Transverse colon (tissue), 4 donors: ENCODE data around the gene SLC49A3. TPM values are rescaled to one million over a fixed set of nuclear protein-coding genes. Genes with fewer than 3 reads are reported as not detected.

Experiments used
- DNase-seq: peaks from one replicate; pipeline ENCODE4 v3.0.0-alpha.2; 2019
- H3K27ac ChIP-seq, 4 donors: fragments of 200-600 bp; sonication (generic); 2 replicates each; pipeline ENCODE4 v1.5.1; 2016 to 2018; ENCODE audit warnings: inconsistent platforms in 4 of 4
- H3K27me3 ChIP-seq: fragments of 200-600 bp; sonication (generic); 2 replicates; pipeline ENCODE4 v1.5.1; 2017; ENCODE audit warnings: inconsistent platforms
- H3K36me3 ChIP-seq, 4 donors: fragments of 200-600 bp; sonication (generic); 2 replicates each; pipeline ENCODE4 v1.5.1; 2017 to 2019; ENCODE audit warnings: inconsistent platforms in 4 of 4
- H3K4me1 ChIP-seq, 4 donors: fragments of 200-600 bp; sonication (generic); 2 replicates each; pipeline ENCODE4 v1.5.1; 2017 to 2020; ENCODE audit warnings: inconsistent platforms in 4 of 4
- H3K4me3 ChIP-seq, 4 donors: fragments of 200-600 bp; sonication (generic); 1 replicate in 1 of 4; 2 replicates in 3 of 4; pipeline versions ENCODE4 v1.5.1 to v1.6.1; 2017 to 2019; ENCODE audit warnings: inconsistent platforms in 4 of 4
- H3K9me3 ChIP-seq, 2 donors: fragments of 200-600 bp; sonication (generic); 2 replicates each; pipeline ENCODE4 v1.5.1; 2017 to 2019; ENCODE audit warnings: inconsistent platforms in 2 of 2
- CTCF ChIP-seq, 5 experiments: fragments of 200-600 bp in 3 of 5; fragments of 450-650 bp in 2 of 5; sonication (generic) in 3 of 5; IDR thresholded peaks; 1 replicate in 2 of 5; 2 replicates in 3 of 5; pipeline ENCODE4 v1.5.1; 2016 to 2017; ENCODE audit warnings: antibody characterized with exemption in 5 of 5, inconsistent platforms in 3 of 5, mild to moderate bottlenecking in 2 of 5, moderate library complexity in 1 of 5
- EP300 ChIP-seq: sonication (generic); formaldehyde crosslinking; IDR thresholded peaks from one replicate; pipeline ENCODE4 v1.6.1; 2017; ENCODE audit warnings: antibody characterized with exemption, low read depth
- POLR2A ChIP-seq: fragments of 450-650 bp; IDR thresholded peaks from one replicate; pipeline ENCODE4 v1.6.1; 2016; ENCODE audit warnings: antibody characterized with exemption, mild to moderate bottlenecking, moderate library complexity
- POLR2AphosphoS5 ChIP-seq, 3 donors: sonication (generic); formaldehyde crosslinking; IDR thresholded peaks; one replicate each; pipeline ENCODE4 v1.6.1; 2016; ENCODE audit warnings: antibody characterized with exemption in 3 of 3
- WGBS, 2 donors: methylation state at CpG; one replicate each; pipeline ENCODE4 v1.1.5; 2018; ENCODE audit warnings: low coverage in 1 of 2; 5-methylcytosine and 5-hydroxymethylcytosine counted together
- in situ Hi-C, 4 donors: fragments of 200-750 bp; cut with MboI; loops; one replicate each; pipeline versions ENCODE4 v1.15.0 to v1.15.1; 2017; ENCODE audit warnings: low sequenced_read_pairs in 3 of 4, low pct_ligation_motif_present in 1 of 4, low pct_unique_long_range_greater_than_20kb in 1 of 4
- intact Hi-C: fragments of 100-400 bp; cut with DNase I; formaldehyde crosslinking; loops from one replicate; pipeline ENCODE4 v1.15.1; 2023; ENCODE audit warnings: low total_unique reads
- total RNA-seq, 4 donors: library from RNA; depleted of rRNA; stranded (reverse); fragments of >200 nt; gene quantifications; one replicate each; pipeline ENCODE4 v1.1.0, GENCODE V29; 2016

Gene SLC49A3
- total RNA-seq, 4 donors from 2014 or later, result 1.2 to 17.6 (median 9.2) TPM

GRCh38 chr4:633976-634598, 54.9 kb downstream of the SLC49A3 start:
- H3K27ac ChIP-seq, result no peak overlapping the region
- 71% methylated on average over 14 of the region's 15 CpGs; no CpG with 5 or more reads in 1 of the 2 donors for WGBS, 2 donors
- no peaks in the 10 kb centered on the region for H3K36me3 ChIP-seq
- no peaks in the 10 kb centered on the region for H3K9me3 ChIP-seq
- no peak overlapping the region for H3K4me3 ChIP-seq
- H3K4me1 ChIP-seq, result no peaks in the 10 kb centered on the region
- H3K27me3 ChIP-seq, result peaks cover 8% of the 10 kb centered on the region
- DNase-seq, result no peak
- intact Hi-C loops, result no loop called here
- in situ Hi-C loops, result no loop called here
- TF ChIP-seq CTCF (IDR thresholded peaks at IDR 0.05) (no peak), POLR2A (no peak), POLR2AphosphoS5 (IDR thresholded peaks at IDR 0.05) (no peak), EP300 (no peak)

GRCh38 chr4:633406-633805, 55.5 kb downstream of the SLC49A3 start:
- no peak overlapping the region for H3K4me3 ChIP-seq
- no peaks in the 10 kb centered on the region for H3K9me3 ChIP-seq
- 54% methylated on average over 9 of the region's 9 CpGs; no CpG with 5 or more reads in 1 of the 2 donors for WGBS, 2 donors
- no peaks in the 10 kb centered on the region for H3K4me1 ChIP-seq
- intact Hi-C loops (no loop called here), in situ Hi-C loops (no loop called here)
- no peaks in the 10 kb centered on the region for H3K36me3 ChIP-seq
- H3K27ac ChIP-seq, result no peak overlapping the region
- DNase-seq, result no peak
- peaks cover 8% of the 10 kb centered on the region for H3K27me3 ChIP-seq
- TF ChIP-seq CTCF (IDR thresholded peaks at IDR 0.05) (no peak), POLR2AphosphoS5 (IDR thresholded peaks at IDR 0.05) (no peak), POLR2A (no peak), EP300 (no peak)

- intact Hi-C loops, result no loop called here
- no peak for DNase-seq
- H3K36me3 ChIP-seq, result no peaks in the 10 kb centered on the region
- H3K4me1 ChIP-seq, result no peaks in the 10 kb centered on the region
- no peak overlapping the region for H3K27ac ChIP-seq
- H3K4me3 ChIP-seq, result no peak overlapping the region
- H3K27me3 ChIP-seq, result peaks cover 8% of the 10 kb centered on the region
- 83 to 87% methylated on average over 1 to 6 of the region's 6 CpGs for WGBS, 2 donors
- H3K9me3 ChIP-seq, result no peaks in the 10 kb centered on the region
- no peak for TF ChIP-seq CTCF (IDR thresholded peaks at IDR 0.05)
- TF ChIP-seq POLR2AphosphoS5 (IDR thresholded peaks at IDR 0.05), result no peak
- TF ChIP-seq EP300, result no peak
- no peak for TF ChIP-seq POLR2A
- in situ Hi-C loops, result no loop called here
Observed at GRCh38 chr4:632926-633325, 56.0 kb downstream of the SLC49A3 start.

GRCh38 chr4:632196-632790, 56.7 kb downstream of the SLC49A3 start:
- Histone ChIP-seq H3K4me3 (no peak overlapping the region), H3K27me3 (peaks cover 8% of the 10 kb centered on the region), H3K4me1 (no peaks in the 10 kb centered on the region), H3K27ac (no peak overlapping the region), H3K36me3 (no peaks in the 10 kb centered on the region), H3K9me3 (no peaks in the 10 kb centered on the region)
- in situ Hi-C loops (no loop called here), intact Hi-C loops (no loop called here)
- DNase-seq, result no peak
- 87% methylated on average over 16 of the region's 16 CpGs; no CpG with 5 or more reads in 1 of the 2 donors for WGBS, 2 donors
- no peak for TF ChIP-seq EP300

Other genes with a start within 250 kb of the SLC49A3 start
- gene ZNF721, start 190.0 kb downstream of the SLC49A3 start, total RNA-seq, result 10 to 100 TPM; 20.6 to 46.0 (median 38.4) TPM
- 100 to 1,000 TPM in 1 of 4 donors, 10 to 100 TPM in 3; 46.6 to 202 (median 72.5) TPM for gene PIGG, start 189.9 kb downstream of the SLC49A3 start, total RNA-seq
- not detected for gene TMEM271, start 112.9 kb downstream of the SLC49A3 start, total RNA-seq
- 1 to 10 TPM in 1 of 4 donors, under 1 TPM in 2, not detected in 1; 0.60 to 2.5 (median 0.95) TPM for gene PDE6B, start 63.6 kb downstream of the SLC49A3 start, total RNA-seq
- gene ATP5ME, start 14.9 kb downstream of the SLC49A3 start, total RNA-seq, result 100 to 1,000 TPM in 2 of 4 donors, 10 to 100 TPM in 1, not detected in 1; 52.0 to 152 (median 148) TPM
- gene MYL5, start 14.6 kb downstream of the SLC49A3 start, total RNA-seq, result 100 to 1,000 TPM in 1 of 4 donors, 10 to 100 TPM in 3; 20.3 to 199 (median 33.4) TPM
- 100 to 1,000 TPM in 2 of 4 donors, 10 to 100 TPM in 2; 56.5 to 256 (median 97.2) TPM for gene PCGF3, start 16.7 kb upstream of the SLC49A3 start, total RNA-seq
- 1 to 10 TPM in 1 of 4 donors, under 1 TPM in 2, not detected in 1; 0.32 to 3.7 (median 0.41) TPM for gene CPLX1, start 137.0 kb upstream of the SLC49A3 start, total RNA-seq
- 100 to 1,000 TPM; 230 to 882 (median 305) TPM for gene GAK, start 243.2 kb upstream of the SLC49A3 start, total RNA-seq
- 100 to 1,000 TPM in 1 of 4 donors, 10 to 100 TPM in 3; 44.0 to 116 (median 50.5) TPM for gene TMEM175, start 243.3 kb upstream of the SLC49A3 start, total RNA-seq